ENCODE data around the gene TEX28. TPM values are rescaled to one million over a fixed set of nuclear protein-coding genes. Genes with fewer than 3 reads are reported as not detected.
"Not testable (repeated sequence)": the region's sequence is repeated elsewhere in the genome, so short reads cannot be mapped to it uniquely, and the experiment has no call there.

The TEX28 gene
- polyA plus RNA-seq (2013, experiment 1 of 2) = not detected
- polyA plus RNA-seq (2013, experiment 2 of 2) = not detected

GRCh38 chrX:154294791-154295574, at the start of gene TEX28:
TSS of gene TEX28 (minus strand) at chrX:154295124. CDS start at chrX:154292117, 3,007 bp downstream.
- WGBS = 91% methylated on average over 21 of the region's 39 CpGs
- H2AK5ac ChIP-seq (ENCODE audit: low read length, severe bottlenecking) = no peak within 1 kb of the TSS
- H2BK5ac ChIP-seq (ENCODE audit: low read depth, low read length, poor library complexity, severe bottlenecking) = no peak within 1 kb of the TSS
- no peak within 1 kb of the TSS for H3K18ac ChIP-seq (ENCODE audit: low read depth in 1 of 2, low read length in 2 of 2)
- no peak within 1 kb of the TSS for H3K23ac ChIP-seq (ENCODE audit: low read length in 2 of 2)
- no peaks in the 10 kb centered on the region for H3K36me3 ChIP-seq (ENCODE audit: control insufficient read depth in 1 of 2, insufficient read depth in 2 of 2, low read depth in 1 of 2, low read length in 2 of 2)
- H3K79me1 ChIP-seq (replicated peaks; ENCODE audit: low read length, poor library complexity, severe bottlenecking) = no peaks in the 10 kb centered on the region
- H3K4me1 ChIP-seq (ENCODE audit: control insufficient read depth, insufficient read depth, low read depth, low read length) = no peaks in the 10 kb centered on the region
- H3K27ac ChIP-seq (ENCODE audit: low read length, poor library complexity, severe bottlenecking) = no peak within 1 kb of the TSS
- no peak within 1 kb of the TSS for H2BK120ac ChIP-seq (ENCODE audit: low read depth, low read length)
- H2BK12ac ChIP-seq (ENCODE audit: low read length in 2 of 2) = no peak within 1 kb of the TSS
- DNase-seq = no peak
- no peaks in the 10 kb centered on the region for H3K9me3 ChIP-seq (ENCODE audit: control insufficient read depth, low read length)
- no peak within 1 kb of the TSS for H3K4ac ChIP-seq (ENCODE audit: low read depth in 1 of 2, low read length in 2 of 2)
- no peak within 1 kb of the TSS for H3K14ac ChIP-seq (ENCODE audit: low read length in 2 of 2)
- no peak within 1 kb of the TSS for H3K9ac ChIP-seq (ENCODE audit: low read length)
- no peak within 1 kb of the TSS for H3K4me3 ChIP-seq (ENCODE audit: insufficient read depth in 1 of 2, low read depth in 1 of 2, low read length in 2 of 2)
- H2BK15ac ChIP-seq (ENCODE audit: low read depth, poor library complexity, severe bottlenecking) = no peak within 1 kb of the TSS
- peaks cover 0 to 6% of the 10 kb centered on the region in 2 experiments for H3K27me3 ChIP-seq (ENCODE audit: control insufficient read depth in 1 of 2, insufficient read depth in 1 of 2, low read length in 2 of 2)
- no peak within 1 kb of the TSS for H3K4me2 ChIP-seq (ENCODE audit: low read length, poor library complexity, severe bottlenecking)
- H2AFZ ChIP-seq (ENCODE audit: low read depth, low read length) = no peak within 1 kb of the TSS
- no peak within 1 kb of the TSS for H4K8ac ChIP-seq (ENCODE audit: low read length)
- H4K91ac ChIP-seq (ENCODE audit: low read length) = no peak within 1 kb of the TSS

- H2AK5ac ChIP-seq (ENCODE audit: low read length, severe bottlenecking); H3K4me1 ChIP-seq (ENCODE audit: control insufficient read depth, insufficient read depth, low read depth, low read length); H3K27me3 ChIP-seq (ENCODE audit: control insufficient read depth in 1 of 2, insufficient read depth in 1 of 2, low read length in 2 of 2); H3K18ac ChIP-seq (ENCODE audit: low read depth in 1 of 2, low read length in 2 of 2); H3K9ac ChIP-seq (ENCODE audit: low read length); H2BK5ac ChIP-seq (ENCODE audit: low read depth, low read length, poor library complexity, severe bottlenecking); H4K91ac ChIP-seq (ENCODE audit: low read length); H3K4me3 ChIP-seq (ENCODE audit: insufficient read depth in 1 of 2, low read depth in 1 of 2, low read length in 2 of 2); H2BK15ac ChIP-seq (ENCODE audit: low read depth, poor library complexity, severe bottlenecking); H3K14ac ChIP-seq (ENCODE audit: low read length in 2 of 2); H4K8ac ChIP-seq (ENCODE audit: low read length); DNase-seq; H3K79me1 ChIP-seq (replicated peaks; ENCODE audit: low read length, poor library complexity, severe bottlenecking); H3K27ac ChIP-seq (ENCODE audit: low read length, poor library complexity, severe bottlenecking); H3K4ac ChIP-seq (ENCODE audit: low read depth in 1 of 2, low read length in 2 of 2); H2BK12ac ChIP-seq (ENCODE audit: low read length in 2 of 2); H2AFZ ChIP-seq (ENCODE audit: low read depth, low read length); H3K4me2 ChIP-seq (ENCODE audit: low read length, poor library complexity, severe bottlenecking); H2BK120ac ChIP-seq (ENCODE audit: low read depth, low read length); H3K9me3 ChIP-seq (ENCODE audit: control insufficient read depth, low read length); H3K23ac ChIP-seq (ENCODE audit: low read length in 2 of 2): not testable (repeated sequence)
- peaks cover 4 to 12% of the 10 kb centered on the region in 2 experiments for H3K36me3 ChIP-seq (ENCODE audit: control insufficient read depth in 1 of 2, insufficient read depth in 2 of 2, low read depth in 1 of 2, low read length in 2 of 2)
- WGBS = no CpG with 5 or more reads among the region's 20 CpGs
Measured at GRCh38 chrX:154343620-154344019, 48.7 kb upstream of the TEX28 start.

- H2AFZ ChIP-seq (ENCODE audit: low read depth, low read length); H3K14ac ChIP-seq (ENCODE audit: low read length in 2 of 2): not testable (repeated sequence)
Measured at GRCh38 chrX:154343063-154343462, 48.1 kb upstream of the TEX28 start.

GRCh38 chrX:154341399-154342298, 46.7 kb upstream of the TEX28 start:
- H3K36me3 ChIP-seq (ENCODE audit: control insufficient read depth in 1 of 2, insufficient read depth in 2 of 2, low read depth in 1 of 2, low read length in 2 of 2); H4K8ac ChIP-seq (ENCODE audit: low read length); H3K9ac ChIP-seq (ENCODE audit: low read length); H2AK5ac ChIP-seq (ENCODE audit: low read length, severe bottlenecking); H2BK15ac ChIP-seq (ENCODE audit: low read depth, poor library complexity, severe bottlenecking); H4K91ac ChIP-seq (ENCODE audit: low read length); H2BK5ac ChIP-seq (ENCODE audit: low read depth, low read length, poor library complexity, severe bottlenecking); H3K4me1 ChIP-seq (ENCODE audit: control insufficient read depth, insufficient read depth, low read depth, low read length); H3K14ac ChIP-seq (ENCODE audit: low read length in 2 of 2); H3K4ac ChIP-seq (ENCODE audit: low read depth in 1 of 2, low read length in 2 of 2); H2BK12ac ChIP-seq (ENCODE audit: low read length in 2 of 2); DNase-seq; H3K9me3 ChIP-seq (ENCODE audit: control insufficient read depth, low read length); H3K27ac ChIP-seq (ENCODE audit: low read length, poor library complexity, severe bottlenecking); H2AFZ ChIP-seq (ENCODE audit: low read depth, low read length); H3K23ac ChIP-seq (ENCODE audit: low read length in 2 of 2); H3K27me3 ChIP-seq (ENCODE audit: control insufficient read depth in 1 of 2, insufficient read depth in 1 of 2, low read length in 2 of 2); H3K4me3 ChIP-seq (ENCODE audit: insufficient read depth in 1 of 2, low read depth in 1 of 2, low read length in 2 of 2); H2BK120ac ChIP-seq (ENCODE audit: low read depth, low read length); H3K79me1 ChIP-seq (replicated peaks; ENCODE audit: low read length, poor library complexity, severe bottlenecking); H3K18ac ChIP-seq (ENCODE audit: low read depth in 1 of 2, low read length in 2 of 2); H3K4me2 ChIP-seq (ENCODE audit: low read length, poor library complexity, severe bottlenecking): not testable (repeated sequence)
- no CpG with 5 or more reads among the region's 115 CpGs for WGBS

More at GRCh38 chrX:154343063-154343462, 48.1 kb upstream of the TEX28 start:
- not testable (repeated sequence) for H4K91ac ChIP-seq (ENCODE audit: low read length); H3K9me3 ChIP-seq (ENCODE audit: control insufficient read depth, low read length); H3K23ac ChIP-seq (ENCODE audit: low read length in 2 of 2); H3K27me3 ChIP-seq (ENCODE audit: control insufficient read depth in 1 of 2, insufficient read depth in 1 of 2, low read length in 2 of 2); H2BK15ac ChIP-seq (ENCODE audit: low read depth, poor library complexity, severe bottlenecking); H2BK5ac ChIP-seq (ENCODE audit: low read depth, low read length, poor library complexity, severe bottlenecking); DNase-seq; H3K27ac ChIP-seq (ENCODE audit: low read length, poor library complexity, severe bottlenecking); H3K9ac ChIP-seq (ENCODE audit: low read length); H2BK12ac ChIP-seq (ENCODE audit: low read length in 2 of 2); H2BK120ac ChIP-seq (ENCODE audit: low read depth, low read length); H3K36me3 ChIP-seq (ENCODE audit: control insufficient read depth in 1 of 2, insufficient read depth in 2 of 2, low read depth in 1 of 2, low read length in 2 of 2); H3K79me1 ChIP-seq (replicated peaks; ENCODE audit: low read length, poor library complexity, severe bottlenecking); H4K8ac ChIP-seq (ENCODE audit: low read length); H3K4ac ChIP-seq (ENCODE audit: low read depth in 1 of 2, low read length in 2 of 2); H2AK5ac ChIP-seq (ENCODE audit: low read length, severe bottlenecking); H3K4me2 ChIP-seq (ENCODE audit: low read length, poor library complexity, severe bottlenecking); H3K18ac ChIP-seq (ENCODE audit: low read depth in 1 of 2, low read length in 2 of 2); H3K4me1 ChIP-seq (ENCODE audit: control insufficient read depth, insufficient read depth, low read depth, low read length); H3K4me3 ChIP-seq (ENCODE audit: insufficient read depth in 1 of 2, low read depth in 1 of 2, low read length in 2 of 2)
- no CpG with 5 or more reads among the region's 16 CpGs for WGBS
